GM19452 (cell line): ENCODE measurements around the gene GADD45G.

Experiments
- ATAC-seq: cut with Tn5 transposase; IDR thresholded peaks from one replicate; pipeline ENCODE4 v1.9.1; 2021; ENCODE audit not compliant: unreplicated experiment

Gene GADD45G

DNA sequence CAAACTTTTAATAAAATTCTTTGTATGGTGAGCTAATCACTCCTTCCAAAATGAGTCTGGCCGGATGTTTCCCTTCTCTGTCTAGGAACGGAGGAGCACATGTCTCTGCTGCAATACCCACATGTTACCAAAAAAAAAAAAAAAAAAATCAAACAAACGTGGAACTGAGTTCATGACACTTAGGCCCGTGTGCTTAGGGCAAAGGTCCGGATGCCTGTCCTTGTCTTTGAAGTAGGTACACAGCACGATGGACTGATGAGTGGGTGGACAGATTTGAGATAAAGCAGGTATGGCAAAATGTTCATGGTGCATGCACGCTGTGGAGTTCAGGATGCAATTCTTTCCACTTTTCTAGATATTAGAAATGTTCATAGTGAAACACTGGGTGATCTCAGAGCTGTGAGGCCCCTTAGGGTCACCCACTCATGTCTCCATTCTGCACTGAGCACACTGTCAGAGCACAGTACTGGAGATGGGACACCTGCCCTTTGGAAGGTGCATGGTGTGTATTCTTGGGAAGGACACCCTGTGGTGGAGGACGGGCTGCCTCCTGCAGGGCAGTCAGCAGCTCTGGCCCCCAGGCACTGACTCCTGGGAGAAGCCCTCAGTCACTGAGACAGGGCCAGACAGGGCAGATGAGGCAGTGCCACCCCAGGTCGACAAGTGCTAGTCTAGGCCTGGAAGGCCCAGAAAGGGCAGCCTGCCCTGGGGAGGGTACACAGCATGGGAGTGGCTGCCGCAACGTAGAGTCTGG lies 43.6 kb downstream of the GADD45G start:
- ATAC-seq: no peak

DNA sequence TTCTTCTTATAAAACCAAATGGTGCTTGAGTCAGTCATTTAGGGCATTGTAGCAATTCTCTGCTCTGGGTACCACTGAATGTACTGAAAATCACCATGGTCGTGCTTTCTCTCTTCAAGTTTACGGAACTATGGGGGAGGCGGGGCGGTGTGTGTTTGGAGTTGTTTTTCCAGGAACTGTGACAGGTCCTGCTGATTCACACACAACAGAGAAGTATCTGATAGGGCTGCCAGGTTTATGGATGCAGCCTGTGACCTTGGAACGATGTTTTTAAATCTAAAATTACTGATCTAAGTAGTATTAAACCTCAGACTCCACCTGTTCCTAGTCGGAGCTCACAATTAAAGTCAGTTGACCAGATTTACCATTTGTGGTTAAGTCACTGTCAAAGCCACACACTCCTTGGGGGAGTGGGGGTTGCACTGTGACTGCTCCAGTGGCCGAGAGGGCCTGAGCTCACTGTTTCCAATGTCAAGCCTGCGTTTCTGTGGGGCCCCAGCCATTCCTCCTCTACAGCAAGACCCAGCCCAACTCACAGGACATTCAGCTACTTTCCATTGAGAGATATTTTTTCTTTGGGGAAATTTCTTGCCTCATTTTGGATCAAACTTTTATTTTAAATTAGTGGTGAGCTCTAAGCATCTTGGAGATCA lies 44.4 kb downstream of the GADD45G start:
- ATAC-seq: no peak

DNA sequence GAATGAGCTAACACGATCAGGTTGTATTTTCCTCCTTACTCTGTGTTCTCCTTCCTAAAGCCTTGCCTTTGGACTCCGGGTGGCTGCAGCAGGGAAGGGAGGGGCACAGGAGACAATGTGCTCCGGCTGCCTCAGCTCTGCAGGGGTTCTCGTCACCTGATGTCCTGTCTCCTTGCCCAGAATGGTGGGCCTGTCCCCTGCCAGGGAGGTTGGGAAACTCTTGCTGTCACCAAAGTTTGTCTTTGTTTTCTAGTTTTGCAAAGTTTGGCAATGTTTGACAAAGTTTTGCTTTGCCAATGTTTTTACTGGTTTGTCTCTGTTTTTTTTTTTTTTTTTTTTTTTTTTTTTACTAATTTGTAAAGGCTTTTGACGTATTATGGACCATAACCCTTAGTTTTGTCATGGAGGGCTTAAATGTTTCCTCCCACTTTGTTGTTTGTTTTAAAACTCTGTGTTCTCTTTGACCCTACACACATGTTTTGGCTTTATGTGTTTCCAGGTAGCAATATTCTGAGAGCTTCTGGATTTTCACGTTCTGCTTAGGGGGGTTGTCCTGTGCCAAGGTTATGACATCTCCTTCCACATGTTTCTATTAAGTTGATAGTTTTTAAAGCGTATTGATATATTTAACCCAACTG lies 49.3 kb downstream of the GADD45G start:
- ATAC-seq: no peak

DNA sequence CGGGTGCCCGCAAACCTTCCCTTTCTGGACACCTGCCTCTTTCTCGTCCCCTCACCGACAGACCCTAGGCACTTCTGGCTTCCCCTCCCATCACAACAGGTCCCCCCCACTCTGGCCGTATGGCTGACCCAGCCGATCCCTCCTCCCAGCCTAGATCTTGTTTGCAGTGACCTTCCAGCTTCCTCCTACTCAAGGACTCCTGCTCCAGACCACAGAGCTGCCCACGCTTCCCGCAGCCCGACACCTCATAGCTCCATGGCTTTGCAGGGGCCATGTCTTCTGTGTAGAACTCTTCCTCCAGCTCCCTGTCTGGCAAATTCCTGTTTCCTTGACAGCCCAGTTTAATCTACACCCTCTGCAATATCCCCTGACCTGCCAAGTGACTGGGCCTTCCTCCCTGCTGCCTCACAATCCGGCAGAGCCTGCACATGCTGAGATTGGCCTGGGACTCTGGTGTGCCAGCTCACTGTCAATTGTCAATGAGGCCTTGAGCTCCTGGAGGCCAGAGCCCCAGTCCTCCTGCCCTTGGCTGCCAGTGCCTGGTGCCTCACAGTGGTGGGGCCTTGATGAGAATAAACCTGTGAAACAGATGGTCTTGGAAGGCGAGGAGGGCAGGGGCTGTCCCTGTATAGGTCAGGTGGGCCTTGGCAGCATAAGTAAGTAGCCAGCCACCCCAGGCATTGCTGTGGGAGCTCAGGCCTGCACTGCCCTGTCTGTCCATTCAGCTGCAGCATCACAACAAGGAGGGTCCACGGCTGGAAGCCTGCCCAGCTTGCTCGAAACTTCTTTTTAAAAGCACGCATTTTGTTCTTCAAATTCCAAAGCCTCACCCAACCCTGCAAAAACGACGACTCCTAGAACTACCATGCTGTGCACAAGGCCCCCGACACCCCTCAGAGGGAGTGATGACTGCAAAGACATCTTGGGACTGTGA lies 50.5 kb downstream of the GADD45G start:
- ATAC-seq: no peak
